Lung (tissue), 12 donors: ENCODE data around the gene WDR88. TPM values are rescaled to one million over a fixed set of nuclear protein-coding genes. Genes with fewer than 3 reads are reported as not detected.
"Not testable (repeated sequence)": the region's sequence is repeated elsewhere in the genome, so short reads cannot be mapped to it uniquely, and the experiment has no call there.

Experiments used
- ATAC-seq: fragments of 200-7000 bp; cut with Tn5 transposase; one replicate; pipeline ENCODE4 v1.9.1; 2020; ENCODE audit warnings: moderate number of reproducible peaks; ENCODE audit not compliant: insufficient read depth, low FRiP score
- DNase-seq, 3 donors: peaks; one replicate each; pipeline ENCODE4 v3.0.0-alpha.2; 2013 to 2017
- H3K27ac ChIP-seq, 2 donors: one replicate each; pipeline ENCODE4 v1.5.1; 2013; ENCODE audit warnings: mild to moderate bottlenecking in 2 of 2, moderate library complexity in 2 of 2, control low read depth in 1 of 2, inconsistent platforms in 1 of 2, low read depth in 1 of 2, low read length in 1 of 2
- H3K27me3 ChIP-seq, 3 donors: one replicate each; pipeline ENCODE4 v1.5.1; 2013; ENCODE audit warnings: low read length in 2 of 3; ENCODE audit not compliant: control insufficient read depth in 3 of 3, insufficient read depth in 3 of 3
- H3K36me3 ChIP-seq, 4 donors: one replicate each; pipeline ENCODE4 v1.5.1; 2013; ENCODE audit warnings: low read length in 4 of 4, mild to moderate bottlenecking in 1 of 4, moderate library complexity in 1 of 4; ENCODE audit not compliant: control insufficient read depth in 4 of 4, insufficient read depth in 4 of 4
- H3K4me1 ChIP-seq, 5 donors: one replicate each; pipeline ENCODE4 v1.5.1; 2013; ENCODE audit warnings: low read length in 5 of 5, mild to moderate bottlenecking in 2 of 5, moderate library complexity in 1 of 5; ENCODE audit not compliant: control insufficient read depth in 5 of 5, insufficient read depth in 5 of 5
- H3K4me3 ChIP-seq: one replicate; pipeline ENCODE4 v1.5.1; 2013; ENCODE audit warnings: mild to moderate bottlenecking, control low read depth, moderate library complexity
- H3K9ac ChIP-seq, 2 donors: one replicate each; pipeline ENCODE4 v1.5.1; 2013; ENCODE audit warnings: low read length in 2 of 2, control low read depth in 1 of 2; ENCODE audit not compliant: insufficient read depth in 1 of 2
- H3K9me3 ChIP-seq, 4 donors: one replicate each; pipeline ENCODE4 v1.5.1; 2013; ENCODE audit warnings: low read length in 3 of 4, mild to moderate bottlenecking in 1 of 4, moderate library complexity in 1 of 4; ENCODE audit not compliant: control insufficient read depth in 4 of 4, insufficient read depth in 3 of 4
- WGBS, 2 donors: extraction: QIAGEN DNeasy Blood & Tissue Kit; methylation state at CpG; one replicate each; pipeline ENCODE4 v1.1.7; 2013; 5-methylcytosine and 5-hydroxymethylcytosine counted together
- polyA plus RNA-seq, 2 donors: library from polyadenylated mRNA; stranded (reverse); fragments of 200-250 nt; gene quantifications; one replicate each; pipeline ENCODE4 v1.2.1, GENCODE V29; 2013
- total RNA-seq, 2 donors: library from RNA; depleted of rRNA in 1 of 2; stranded (reverse); fragments of >200 nt in 1 of 2; gene quantifications; one replicate each; pipeline ENCODE4 v1.2.1, GENCODE V29; 2014 to 2021
- TF ChIP-seq, protein P1 (sequence below): IDR thresholded peaks from 2 replicates; pipeline ENCODE4 v1.5.1; 2012; ENCODE audit warnings: mild to moderate bottlenecking; ENCODE audit errors: control extremely low read depth, extremely low read depth
- donor health status: control.
- donor health status: control.
- donor health status: Bipolar disorder and iron deficiency.
- donor health status: healthy.
- donor health status: DM: yes; HTN: yes; CAD: no.

Gene WDR88
- total and polyA plus RNA-seq, 4 donors: not detected

DNA sequence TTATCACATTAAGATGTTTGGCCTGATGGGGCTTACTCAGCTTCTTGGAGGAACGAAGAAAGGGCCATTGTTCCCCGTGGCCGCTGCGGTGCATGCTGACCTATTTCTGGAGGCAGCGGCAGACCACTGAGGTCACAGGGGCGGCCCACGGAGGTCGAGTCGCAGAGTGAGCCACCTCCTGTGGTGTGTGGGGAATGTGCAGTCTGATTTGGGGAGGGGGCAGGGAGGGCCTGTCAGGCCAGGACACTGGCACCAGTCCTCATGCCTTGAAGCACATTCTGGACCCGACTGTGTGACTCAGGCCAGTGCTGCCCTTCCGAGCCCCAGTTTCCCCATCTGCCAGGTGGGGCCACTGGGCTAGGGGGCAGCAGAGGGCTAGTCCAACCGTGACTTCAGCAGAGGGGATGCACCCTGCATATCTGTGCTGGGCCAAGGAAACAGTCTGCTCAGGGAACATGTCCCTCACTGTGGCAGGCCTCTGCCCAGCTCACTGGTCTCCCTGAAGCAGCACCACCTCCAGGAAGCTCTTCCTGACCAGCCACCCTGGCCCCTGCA is 87.4 kb downstream of the WDR88 start:
- H3K4me1 ChIP-seq: no peaks in the 10 kb centered on the region
- H3K27ac ChIP-seq: no peak overlapping the region
- ATAC-seq: no peak
- H3K36me3 ChIP-seq: no peaks in the 10 kb centered on the region
- 59 to 77% methylated on average over 12 of the region's 12 CpGs for WGBS, 2 donors
- H3K9ac ChIP-seq: no peak overlapping the region
- TF ChIP-seq, protein P1, sequence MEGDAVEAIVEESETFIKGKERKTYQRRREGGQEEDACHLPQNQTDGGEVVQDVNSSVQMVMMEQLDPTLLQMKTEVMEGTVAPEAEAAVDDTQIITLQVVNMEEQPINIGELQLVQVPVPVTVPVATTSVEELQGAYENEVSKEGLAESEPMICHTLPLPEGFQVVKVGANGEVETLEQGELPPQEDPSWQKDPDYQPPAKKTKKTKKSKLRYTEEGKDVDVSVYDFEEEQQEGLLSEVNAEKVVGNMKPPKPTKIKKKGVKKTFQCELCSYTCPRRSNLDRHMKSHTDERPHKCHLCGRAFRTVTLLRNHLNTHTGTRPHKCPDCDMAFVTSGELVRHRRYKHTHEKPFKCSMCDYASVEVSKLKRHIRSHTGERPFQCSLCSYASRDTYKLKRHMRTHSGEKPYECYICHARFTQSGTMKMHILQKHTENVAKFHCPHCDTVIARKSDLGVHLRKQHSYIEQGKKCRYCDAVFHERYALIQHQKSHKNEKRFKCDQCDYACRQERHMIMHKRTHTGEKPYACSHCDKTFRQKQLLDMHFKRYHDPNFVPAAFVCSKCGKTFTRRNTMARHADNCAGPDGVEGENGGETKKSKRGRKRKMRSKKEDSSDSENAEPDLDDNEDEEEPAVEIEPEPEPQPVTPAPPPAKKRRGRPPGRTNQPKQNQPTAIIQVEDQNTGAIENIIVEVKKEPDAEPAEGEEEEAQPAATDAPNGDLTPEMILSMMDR: no peak
- H3K27me3 ChIP-seq: no peaks in the 10 kb centered on the region
- no peak for DNase-seq
- no peak overlapping the region for H3K4me3 ChIP-seq
- no peaks in the 10 kb centered on the region for H3K9me3 ChIP-seq

DNA sequence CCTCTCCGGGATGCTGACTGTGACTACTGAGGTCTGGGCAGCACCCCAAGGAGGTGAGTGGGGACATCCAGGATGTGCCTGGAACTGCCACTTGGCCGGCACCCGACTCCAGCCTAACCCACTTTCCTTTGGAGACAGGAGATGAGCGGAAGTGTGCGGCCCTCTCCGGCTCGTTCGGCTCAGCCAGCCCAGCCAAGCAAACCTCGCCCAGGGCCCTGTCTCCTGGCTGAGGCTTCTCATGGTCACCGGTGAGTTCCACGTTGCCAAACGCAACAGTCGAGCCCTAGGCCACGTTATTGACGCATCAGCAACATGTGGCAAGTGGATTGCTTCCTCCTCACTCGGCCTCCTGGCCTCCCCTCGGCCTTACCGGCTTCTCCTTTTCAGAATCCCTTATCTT is 88.2 kb downstream of the WDR88 start:
- WGBS, 2 donors: 72 to 82% methylated on average over 18 of the region's 18 CpGs
- TF ChIP-seq, protein P1: no peak
- ATAC-seq: no peak

DNA sequence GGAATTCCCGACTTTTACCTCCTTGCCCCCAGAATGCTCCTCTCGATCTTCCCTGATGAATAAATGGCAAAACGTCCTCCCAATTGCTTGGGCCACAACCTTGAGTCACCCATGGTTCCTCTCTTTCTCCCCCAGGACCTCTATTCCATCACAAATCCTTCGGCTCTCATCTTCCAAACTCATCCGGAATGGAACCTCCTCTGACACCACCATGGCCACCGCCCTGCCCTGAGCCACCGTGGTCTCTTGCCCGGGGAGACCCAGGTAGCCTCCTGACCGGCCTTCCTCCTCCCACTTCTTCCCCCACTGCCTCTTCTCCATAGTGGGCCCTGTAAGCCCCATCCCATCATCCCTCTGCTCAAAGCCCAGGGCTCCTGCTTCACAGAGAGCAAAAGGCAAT is 88.8 kb downstream of the WDR88 start:
- H3K4me3 ChIP-seq: no peak overlapping the region
- peaks cover 0 to 2% (median 0%) of the 10 kb centered on the region in 5 donors for H3K4me1 ChIP-seq
- WGBS, 2 donors: 85 to 89% methylated on average over 9 of the region's 9 CpGs
- TF ChIP-seq, protein P1: no peak
- DNase-seq (no peak), ATAC-seq (no peak)
- no peak overlapping the region for H3K27ac ChIP-seq
- H3K27me3 ChIP-seq: peaks cover 0 to 9% (median 4%) of the 10 kb centered on the region in 3 donors
- H3K9me3 ChIP-seq: peaks cover 0 to 4% (median 0%) of the 10 kb centered on the region in 4 donors
- H3K9ac ChIP-seq: no peak overlapping the region
- H3K36me3 ChIP-seq: no peaks in the 10 kb centered on the region

More for the DNA sequence above, 88.2 kb downstream of the WDR88 start:
- Histone ChIP-seq H3K36me3 (no peaks in the 10 kb centered on the region), H3K9ac (no peak overlapping the region), H3K27me3 (peaks cover 0 to 7% (median 3%) of the 10 kb centered on the region in 3 donors), H3K9me3 (no peaks in the 10 kb centered on the region), H3K27ac (no peak overlapping the region), H3K4me3 (no peak overlapping the region), H3K4me1 (no peaks in the 10 kb centered on the region)
- DNase-seq: no peak

DNA sequence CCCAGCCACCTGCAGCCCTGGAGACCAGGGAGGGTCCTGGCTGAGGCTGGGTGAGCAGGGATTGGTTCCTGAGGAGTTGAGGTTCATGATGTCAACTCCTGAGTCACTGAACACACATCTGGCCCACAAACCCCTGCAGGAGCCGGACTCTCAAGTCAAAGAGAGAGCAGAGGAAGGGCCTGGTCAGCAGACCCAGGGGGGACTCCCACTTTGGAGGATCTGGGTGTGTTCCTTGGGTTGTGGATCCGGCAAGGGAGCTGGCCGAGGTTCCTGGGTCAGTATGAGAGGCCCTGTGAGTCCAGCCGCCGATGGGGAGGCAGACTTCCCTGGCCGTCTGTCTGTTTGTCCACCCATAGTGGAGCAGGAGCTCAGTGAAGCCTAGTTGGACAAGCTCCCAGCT is 89.7 kb downstream of the WDR88 start:
- DNase-seq (no peak), ATAC-seq (no peak)
- peaks cover 0 to 17% (median 9%) of the 10 kb centered on the region in 3 donors for H3K27me3 ChIP-seq
- H3K27ac ChIP-seq: no peak overlapping the region
- no peaks in the 10 kb centered on the region for H3K36me3 ChIP-seq
- TF ChIP-seq, protein P1: no peak
- 75 to 91% methylated on average over 6 of the region's 6 CpGs for WGBS, 2 donors
- H3K9me3 ChIP-seq: peaks cover 0 to 4% (median 0%) of the 10 kb centered on the region in 4 donors
- H3K4me1 ChIP-seq: peaks cover 0 to 4% (median 0%) of the 10 kb centered on the region in 5 donors
- no peak overlapping the region for H3K9ac ChIP-seq
- H3K4me3 ChIP-seq: no peak overlapping the region

DNA sequence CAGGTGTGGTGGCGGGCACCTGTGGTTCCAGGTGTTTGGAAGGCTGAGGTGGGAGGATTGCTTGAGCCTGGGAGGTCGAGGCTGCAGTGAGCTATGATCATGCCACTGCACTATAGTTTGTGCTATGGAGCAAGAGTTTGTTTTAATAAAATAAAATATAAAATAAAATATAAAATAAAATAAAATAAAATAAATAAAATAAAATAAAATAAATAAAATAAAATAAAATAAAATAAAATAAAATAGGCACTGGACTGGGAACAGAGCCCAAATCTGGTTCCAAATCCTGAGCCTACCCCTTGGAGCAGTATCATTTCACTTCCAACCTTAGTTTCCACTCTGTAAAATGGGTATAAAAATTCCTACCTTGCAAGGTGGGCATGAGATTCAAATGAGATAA is 90.3 kb downstream of the WDR88 start:
- H3K36me3 ChIP-seq, H3K4me1 ChIP-seq, H3K9ac ChIP-seq, H3K27ac ChIP-seq, ATAC-seq, H3K4me3 ChIP-seq, H3K9me3 ChIP-seq, DNase-seq: not testable (repeated sequence)
- WGBS, 2 donors: 92 to 96% methylated on average over 2 of the region's 2 CpGs
- peaks cover 0 to 19% (median 9%) of the 10 kb centered on the region in 3 donors for H3K27me3 ChIP-seq
